ENCODE measurements around the gene MEIKIN.

The MEIKIN gene

GRCh38 chr5:131766689-131767088 lies 178.8 kb downstream of the MEIKIN start:
- no peak overlapping the region for H3K27ac ChIP-seq
- TF ChIP-seq CTCF (conservative IDR thresholded peaks at IDR 0.05): no peak

- H3K27ac ChIP-seq: no peak overlapping the region
- TF ChIP-seq CTCF (conservative IDR thresholded peaks at IDR 0.05): no peak
These were observed 180.2 kb downstream of the MEIKIN start for GRCh38 chr5:131765261-131765660.

- no peak overlapping the region for H3K27ac ChIP-seq
- TF ChIP-seq CTCF (conservative IDR thresholded peaks at IDR 0.05): no peak
These were observed 181.5 kb downstream of the MEIKIN start for GRCh38 chr5:131763968-131764367.

GRCh38 chr5:131760793-131761192 lies 184.7 kb downstream of the MEIKIN start:
- no peak overlapping the region for H3K27ac ChIP-seq
- TF ChIP-seq CTCF (conservative IDR thresholded peaks at IDR 0.05): no peak

- H3K27ac ChIP-seq: no peak overlapping the region
- no peak for TF ChIP-seq CTCF (conservative IDR thresholded peaks at IDR 0.05)
These were observed 185.8 kb downstream of the MEIKIN start for GRCh38 chr5:131759704-131760103.

GRCh38 chr5:131758520-131758900 lies 187.0 kb downstream of the MEIKIN start:
- H3K27ac ChIP-seq: no peak overlapping the region
- TF ChIP-seq CTCF (conservative IDR thresholded peaks at IDR 0.05): no peak

GRCh38 chr5:131757830-131758519 lies 187.5 kb downstream of the MEIKIN start:
- no peak overlapping the region for H3K27ac ChIP-seq
- TF ChIP-seq CTCF (conservative IDR thresholded peaks at IDR 0.05): no peak
